GM19035 (cell line): Measurements from ENCODE around the gene TMEM14A.

Experiments
- ATAC-seq: cut with Tn5 transposase; IDR thresholded peaks from one replicate; pipeline ENCODE4 v1.9.1; 2021; ENCODE audit not compliant: unreplicated experiment

The TMEM14A gene

GRCh38 chr6:52733172-52733571 lies 62.3 kb downstream of the TMEM14A start:
- no peak for ATAC-seq

DNA sequence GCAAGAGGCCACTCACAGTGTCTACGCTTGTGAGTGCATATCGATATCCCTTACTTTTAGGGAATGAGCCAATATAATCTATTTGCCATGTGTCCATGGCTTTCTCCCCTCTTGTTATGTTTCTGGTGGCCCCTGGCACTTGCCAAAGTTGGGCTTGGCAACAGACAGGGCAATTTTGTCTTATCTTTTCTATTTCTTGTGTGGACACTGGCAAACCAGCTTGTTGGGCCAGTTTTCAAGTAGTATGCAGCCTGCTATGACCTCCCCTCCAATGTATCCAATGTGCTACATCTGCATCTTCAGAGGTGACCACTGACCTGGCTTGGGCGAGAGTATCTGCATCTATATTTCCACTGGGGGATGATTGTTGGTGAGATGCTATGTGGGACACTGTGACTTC lies 63.2 kb downstream of the TMEM14A start:
- ATAC-seq, result no peak

DNA sequence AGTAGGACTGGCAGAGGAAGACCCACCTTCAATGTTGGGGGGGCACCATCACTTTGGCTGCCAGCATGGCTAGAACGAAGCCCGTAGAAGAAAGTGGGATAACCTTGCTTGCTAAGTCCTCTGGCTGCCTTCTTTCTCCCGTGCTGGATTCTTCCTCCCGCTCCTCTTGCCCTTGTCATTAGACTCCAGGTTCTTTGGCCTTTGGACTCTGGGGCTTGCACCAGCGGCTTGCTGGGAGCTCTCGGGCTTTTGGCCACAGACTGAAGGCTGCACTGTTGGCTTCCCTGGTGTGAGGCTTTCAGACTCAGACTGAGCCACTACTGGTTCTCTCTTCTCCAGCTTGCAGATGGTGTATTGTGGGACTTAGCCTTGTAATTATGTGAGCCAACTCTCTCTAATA lies 64.2 kb downstream of the TMEM14A start:
- ATAC-seq, result no peak

DNA sequence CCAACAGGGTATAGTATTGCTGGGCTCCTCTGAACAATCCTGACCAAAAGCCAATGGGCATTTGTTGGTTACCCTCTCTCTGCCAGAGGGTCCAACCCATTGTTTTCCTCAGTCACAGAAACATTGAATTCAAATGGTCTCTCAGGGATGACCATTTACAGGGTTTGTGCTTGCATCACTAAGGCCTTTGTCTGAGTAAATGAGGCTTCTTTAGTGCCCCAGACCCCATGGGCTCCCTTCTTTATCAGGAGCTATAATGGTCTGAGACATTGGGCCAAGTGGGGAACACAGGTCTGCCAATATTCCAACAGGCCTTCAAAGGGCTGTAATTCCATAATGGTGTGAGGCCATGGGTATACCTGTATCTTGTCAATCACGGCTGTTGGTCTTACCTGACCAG lies 65.2 kb downstream of the TMEM14A start:
- ATAC-seq, result no peak
